Left ventricle myocardium superior (tissue), 1 donor: ENCODE results near the gene ADCK1. TPM values are rescaled to one million over a fixed set of nuclear protein-coding genes. Genes with fewer than 3 reads are reported as not detected.
A peak's percentile ranks its signal among the peaks of the same experiment; 100 is the strongest.

Source experiments
- ATAC-seq: fragments of 200-7000 bp; cut with Tn5 transposase; one replicate; pipeline ENCODE4 v1.9.1; 2020; ENCODE audit warnings: mild to moderate bottlenecking, moderate library complexity
- DNase-seq: peaks from one replicate; pipeline ENCODE4 v3.0.0-alpha.2; 2020
- intact Hi-C: fragments of 100-400 bp; cut with micrococcal nuclease; formaldehyde crosslinking; loops from one replicate; pipeline ENCODE4 v1.11.0; 2022
- total RNA-seq: library from RNA; stranded (reverse); fragmentation: NEBNext Ultra II Directional; extraction: Animal tissue kit (Norgen Biotek cat#: 25700); gene quantifications from one replicate; pipeline ENCODE4 v1.2.1, GENCODE V29; 2021
- donor health status: DM: no; HTN: yes; CAD: no; lungs with severe emphysema.

ADCK1 gene
- total RNA-seq, 1 donor from 2014 or later = 11.0 TPM

- DNase-seq (peak; percentile 46), ATAC-seq (peak; percentile 26)
- intact Hi-C loops = loop anchor here (5.0 kb wide), 1 partner anchor 707 kb away; no protein-coding TSS in a partner anchor
These were observed 60.1 kb downstream of the ADCK1 start for GRCh38 chr14:77859934-77860570.

- intact Hi-C loops = loop anchor here (5.0 kb wide), 1 partner anchor 706 kb away; no protein-coding TSS in a partner anchor
- ATAC-seq = no peak
- DNase-seq = no peak
These were observed 61.3 kb downstream of the ADCK1 start for GRCh38 chr14:77861201-77861600.

GRCh38 chr14:77862154-77862786 is 62.4 kb downstream of the ADCK1 start:
- DNase-seq = peak; percentile 87
- peak; percentile 82 for ATAC-seq
- intact Hi-C loops = loop anchor here (5.0 kb wide), 1 partner anchor 705 kb away; no protein-coding TSS in a partner anchor

- ATAC-seq (no peak), DNase-seq (no peak)
- intact Hi-C loops = loop anchor here (5.0 kb wide), 1 partner anchor 703 kb away; no protein-coding TSS in a partner anchor
These were observed 64.2 kb downstream of the ADCK1 start for GRCh38 chr14:77864085-77864484.

GRCh38 chr14:77864580-77864979 is 64.7 kb downstream of the ADCK1 start:
- intact Hi-C loops = loop anchor here (5.0 kb wide), 1 partner anchor 703 kb away; no protein-coding TSS in a partner anchor
- DNase-seq (no peak), ATAC-seq (no peak)

- ATAC-seq (no peak), DNase-seq (no peak)
- intact Hi-C loops = no loop called here
These were observed 65.5 kb downstream of the ADCK1 start for GRCh38 chr14:77865455-77865854.

GRCh38 chr14:77866932-77867331 is 67.0 kb downstream of the ADCK1 start:
- ATAC-seq (no peak), DNase-seq (no peak)
- intact Hi-C loops = no loop called here

- intact Hi-C loops = no loop called here
- ATAC-seq (no peak), DNase-seq (no peak)
These were observed 67.6 kb downstream of the ADCK1 start for GRCh38 chr14:77867476-77867875.

GRCh38 chr14:77868552-77869285 is 68.8 kb downstream of the ADCK1 start:
- intact Hi-C loops = loop anchor here (2.0 kb wide), 1 partner anchor 44 kb away; no protein-coding TSS in a partner anchor
- DNase-seq = no peak
- no peak for ATAC-seq

GRCh38 chr14:77869340-77869739 is 69.4 kb downstream of the ADCK1 start:
- no peak for DNase-seq
- intact Hi-C loops = loop anchor here (2.0 kb wide), 1 partner anchor 43 kb away; no protein-coding TSS in a partner anchor
- ATAC-seq = no peak

- intact Hi-C loops = no loop called here
- DNase-seq = no peak
- ATAC-seq = peak; percentile 35
These were observed 70.7 kb downstream of the ADCK1 start for GRCh38 chr14:77870646-77871045.

GRCh38 chr14:77872152-77872551 is 72.2 kb downstream of the ADCK1 start:
- DNase-seq = no peak
- no peak for ATAC-seq
- intact Hi-C loops = no loop called here

- ATAC-seq (no peak), DNase-seq (no peak)
- intact Hi-C loops = no loop called here
These were observed 73.1 kb downstream of the ADCK1 start for GRCh38 chr14:77872983-77873382.

GRCh38 chr14:77878783-77879182 is 78.9 kb downstream of the ADCK1 start:
- intact Hi-C loops = no loop called here
- ATAC-seq (no peak), DNase-seq (no peak)

GRCh38 chr14:77880056-77880455 is 80.1 kb downstream of the ADCK1 start:
- ATAC-seq (no peak), DNase-seq (no peak)
- intact Hi-C loops = no loop called here

- DNase-seq (peak; percentile 83), ATAC-seq (peak; percentile 85)
- intact Hi-C loops = no loop called here
These were observed 82.2 kb downstream of the ADCK1 start for GRCh38 chr14:77882098-77882497.

GRCh38 chr14:77882636-77883035 is 82.7 kb downstream of the ADCK1 start:
- intact Hi-C loops = no loop called here
- DNase-seq = no peak
- peak; percentile 83 for ATAC-seq

- ATAC-seq = no peak
- DNase-seq = no peak
- intact Hi-C loops = no loop called here
These were observed 83.4 kb downstream of the ADCK1 start for GRCh38 chr14:77883131-77883846.

GRCh38 chr14:77883847-77884238 is 83.9 kb downstream of the ADCK1 start:
- no peak for ATAC-seq
- no peak for DNase-seq
- intact Hi-C loops = no loop called here
